ENCODE measurements around the gene XYLB.

DNA sequence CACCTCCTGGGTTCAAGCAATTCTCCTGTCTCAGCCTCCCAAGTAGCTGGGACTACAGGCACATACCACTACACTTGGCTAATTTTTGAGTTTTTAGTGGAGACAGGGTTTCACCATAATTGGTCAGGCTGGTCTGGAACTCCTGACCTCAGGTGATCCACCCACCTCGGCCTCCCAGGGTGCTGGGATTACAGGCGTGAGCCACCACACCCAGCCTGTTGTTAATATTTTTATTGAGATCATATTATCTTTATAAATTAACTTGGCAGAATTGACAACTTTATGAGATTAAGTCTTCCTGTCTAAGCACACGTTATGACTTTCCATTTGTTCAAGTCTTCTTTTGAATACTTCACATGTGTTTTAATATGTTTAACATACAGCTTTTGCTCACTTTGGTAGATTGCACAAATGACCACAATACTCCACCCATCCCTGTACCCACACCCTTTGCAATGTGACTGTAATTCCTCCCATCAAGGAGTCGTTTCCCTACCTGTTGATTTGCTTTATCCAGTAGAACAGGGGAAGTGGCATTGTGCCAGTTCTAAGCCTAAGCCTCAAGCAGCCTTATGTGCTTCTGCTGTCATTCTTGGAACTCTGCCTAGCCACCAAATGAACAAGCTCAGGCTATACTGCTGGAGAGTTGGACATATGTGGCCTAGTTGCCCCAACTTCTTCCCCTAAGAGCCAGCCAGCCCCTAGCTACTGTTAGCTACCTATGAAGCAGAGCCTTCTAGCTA lies 8.2 kb downstream of the XYLB start:
- TF ChIP-seq, protein P1, sequence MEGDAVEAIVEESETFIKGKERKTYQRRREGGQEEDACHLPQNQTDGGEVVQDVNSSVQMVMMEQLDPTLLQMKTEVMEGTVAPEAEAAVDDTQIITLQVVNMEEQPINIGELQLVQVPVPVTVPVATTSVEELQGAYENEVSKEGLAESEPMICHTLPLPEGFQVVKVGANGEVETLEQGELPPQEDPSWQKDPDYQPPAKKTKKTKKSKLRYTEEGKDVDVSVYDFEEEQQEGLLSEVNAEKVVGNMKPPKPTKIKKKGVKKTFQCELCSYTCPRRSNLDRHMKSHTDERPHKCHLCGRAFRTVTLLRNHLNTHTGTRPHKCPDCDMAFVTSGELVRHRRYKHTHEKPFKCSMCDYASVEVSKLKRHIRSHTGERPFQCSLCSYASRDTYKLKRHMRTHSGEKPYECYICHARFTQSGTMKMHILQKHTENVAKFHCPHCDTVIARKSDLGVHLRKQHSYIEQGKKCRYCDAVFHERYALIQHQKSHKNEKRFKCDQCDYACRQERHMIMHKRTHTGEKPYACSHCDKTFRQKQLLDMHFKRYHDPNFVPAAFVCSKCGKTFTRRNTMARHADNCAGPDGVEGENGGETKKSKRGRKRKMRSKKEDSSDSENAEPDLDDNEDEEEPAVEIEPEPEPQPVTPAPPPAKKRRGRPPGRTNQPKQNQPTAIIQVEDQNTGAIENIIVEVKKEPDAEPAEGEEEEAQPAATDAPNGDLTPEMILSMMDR (conservative IDR thresholded peaks at IDR 0.05; ENCODE audit: low read length), result no peak
- TF ChIP-seq EZH2phosphoT487 (IDR thresholded peaks at IDR 0.05; ENCODE audit: borderline replicate concordance, low read depth, low read length), result no peak

Measured in OCI-LY7 (cell line).